HG03442 (cell line): Measurements from ENCODE around the gene CSMD2.

Source experiments
- ATAC-seq: cut with Tn5 transposase; IDR thresholded peaks from one replicate; pipeline ENCODE4 v1.9.1; 2021; ENCODE audit warnings: mild to moderate bottlenecking, moderate library complexity; ENCODE audit not compliant: unreplicated experiment

CSMD2 gene

DNA sequence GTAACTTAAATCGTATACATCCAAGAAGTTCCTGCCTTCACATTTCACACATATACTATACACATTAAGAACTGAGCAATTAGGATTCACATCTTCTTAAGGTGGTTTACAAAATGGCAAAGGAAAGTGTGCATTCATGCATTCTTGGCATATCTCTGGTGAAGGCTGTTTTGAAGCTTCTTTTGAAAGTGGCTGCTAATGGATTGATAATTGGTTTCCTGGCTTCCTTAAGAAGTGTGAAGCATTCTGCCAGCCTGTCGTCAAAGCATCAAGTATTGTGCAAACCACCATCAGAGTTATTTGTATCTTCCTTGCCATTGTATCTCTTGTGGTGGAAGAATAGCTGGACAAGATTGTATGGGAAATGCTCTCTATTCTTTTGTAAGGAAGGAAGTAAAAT is 396.2 kb downstream of the CSMD2 start:
- no peak for ATAC-seq

- ATAC-seq: no peak
Measured at GRCh38 chr1:33768106-33768505, 396.9 kb downstream of the CSMD2 start.

- ATAC-seq: no peak
Measured at GRCh38 chr1:33764149-33764548, 400.9 kb downstream of the CSMD2 start.

GRCh38 chr1:33763406-33763805 is 401.6 kb downstream of the CSMD2 start:
- no peak for ATAC-seq

GRCh38 chr1:33762962-33763361 is 402.1 kb downstream of the CSMD2 start:
- ATAC-seq: no peak

- no peak for ATAC-seq
Measured at GRCh38 chr1:33762109-33762830, 402.8 kb downstream of the CSMD2 start.

DNA sequence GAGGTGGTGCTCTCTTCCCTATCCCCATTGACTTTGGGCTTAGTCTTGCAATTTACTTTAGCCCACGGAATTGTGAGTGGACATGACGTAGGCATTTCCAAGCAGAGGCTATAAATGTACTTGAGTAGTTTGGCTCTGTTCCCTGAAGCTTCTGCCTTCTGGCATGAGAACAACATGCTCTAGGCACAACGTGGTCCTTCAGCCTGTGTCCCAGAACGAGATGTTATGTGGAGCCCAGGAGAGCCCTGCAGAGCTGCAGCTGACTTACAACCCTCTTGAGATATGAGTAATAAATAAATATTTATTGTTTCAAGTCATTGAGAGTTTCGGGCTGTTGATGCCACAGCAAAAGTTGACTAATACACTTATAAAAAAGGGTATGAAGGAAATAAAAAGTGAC is 406.3 kb downstream of the CSMD2 start:
- ATAC-seq: no peak

DNA sequence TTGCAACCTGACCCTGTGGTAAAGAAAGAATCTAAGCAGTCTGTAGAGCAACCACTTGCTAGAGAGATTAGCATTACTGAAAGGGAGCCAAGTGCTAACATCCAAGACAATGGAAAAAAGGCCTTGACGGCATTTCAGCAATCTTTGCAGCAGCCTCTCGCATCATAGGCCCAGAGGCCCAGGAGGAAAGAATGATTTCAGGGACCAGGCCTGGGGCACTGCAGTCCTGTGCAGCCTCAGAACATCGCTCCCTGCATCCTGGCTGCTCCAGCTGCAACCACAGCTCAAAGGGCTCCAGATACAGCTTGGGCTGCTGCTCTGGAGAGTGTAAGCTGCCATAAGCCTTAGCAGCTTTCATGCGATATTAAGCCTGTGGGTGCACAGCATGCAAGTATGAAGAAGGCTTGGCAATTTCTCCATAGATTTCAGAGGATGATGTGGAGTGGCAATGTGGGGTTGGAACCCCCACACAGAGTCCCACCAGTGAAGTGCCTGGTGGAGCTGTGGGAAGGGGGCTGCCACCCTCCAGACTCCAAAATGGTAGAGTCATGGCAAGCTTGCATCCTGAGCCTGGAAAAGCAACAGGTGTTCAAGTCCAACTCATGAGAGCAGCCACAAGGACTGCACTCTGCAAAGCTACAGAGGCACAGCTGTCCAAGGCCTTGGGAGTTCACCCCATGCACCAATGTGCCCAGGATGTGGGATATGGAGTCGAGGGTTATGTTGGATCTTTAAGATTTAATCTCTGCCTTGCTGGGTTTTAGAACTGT is 411.8 kb downstream of the CSMD2 start:
- ATAC-seq: no peak

- no peak for ATAC-seq
Measured at GRCh38 chr1:33745942-33746341, 419.1 kb downstream of the CSMD2 start.

DNA sequence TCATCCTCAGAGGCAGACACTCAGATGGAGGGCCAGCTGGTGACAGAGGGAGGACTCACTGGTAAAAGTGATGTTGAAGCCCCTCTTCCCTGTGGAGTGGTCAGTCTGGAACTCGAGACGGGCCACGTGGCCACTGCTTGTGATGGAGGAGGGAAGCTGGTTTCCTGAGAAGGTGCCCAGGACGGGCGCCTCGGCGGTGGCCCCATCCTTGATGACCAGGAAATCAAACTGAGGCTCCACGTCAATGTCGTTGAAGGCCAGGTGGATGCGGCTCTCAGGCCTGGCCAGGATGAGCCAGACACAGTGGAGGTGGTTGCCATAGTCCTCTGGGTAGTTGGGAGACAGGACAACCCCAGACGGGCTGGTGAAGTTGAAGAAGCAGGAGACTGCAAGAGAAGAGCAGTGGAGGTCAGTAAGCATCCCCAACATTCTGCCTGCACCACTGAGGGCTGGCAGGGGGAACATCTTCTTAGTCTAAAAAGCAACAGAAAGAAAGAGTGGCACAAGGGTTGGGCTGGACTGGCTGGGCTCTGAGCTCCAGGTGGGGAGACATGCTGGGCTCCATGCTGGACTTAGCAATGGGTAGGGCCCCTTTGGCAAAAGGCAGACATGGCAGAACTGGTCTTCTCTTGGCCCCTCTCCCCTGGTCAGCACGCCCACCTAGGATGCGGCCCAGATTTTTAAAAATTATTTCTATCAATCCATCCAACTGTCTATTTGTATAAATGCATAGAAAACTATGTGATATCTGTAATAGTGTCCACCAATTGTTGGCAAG is 421.6 kb downstream of the CSMD2 start:
- no peak for ATAC-seq

- ATAC-seq: no peak
Measured at GRCh38 chr1:33742663-33743062, 422.4 kb downstream of the CSMD2 start.

GRCh38 chr1:33741749-33742148 is 423.3 kb downstream of the CSMD2 start:
- ATAC-seq: no peak

GRCh38 chr1:33740040-33740744 is 424.8 kb downstream of the CSMD2 start:
- no peak for ATAC-seq

DNA sequence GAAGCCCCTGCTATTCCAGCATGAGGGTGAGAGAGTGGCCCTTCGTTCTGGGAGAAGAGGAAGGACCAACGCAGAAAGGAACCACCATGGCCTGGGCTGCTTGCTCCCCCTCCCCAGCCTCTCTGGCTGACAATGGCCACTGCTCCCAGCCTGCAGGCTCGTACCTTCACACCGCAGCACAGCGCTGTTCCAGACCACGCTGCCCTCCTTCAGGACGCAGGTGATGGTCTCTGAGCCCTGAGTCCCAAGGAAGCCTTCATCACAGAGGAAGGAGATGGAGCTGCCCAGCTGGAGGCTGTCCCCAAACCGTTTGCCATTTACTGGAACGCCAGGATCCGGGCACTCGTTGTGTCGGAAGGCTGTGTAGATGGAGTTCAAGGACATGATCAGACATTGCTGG is 426.1 kb downstream of the CSMD2 start:
- no peak for ATAC-seq

DNA sequence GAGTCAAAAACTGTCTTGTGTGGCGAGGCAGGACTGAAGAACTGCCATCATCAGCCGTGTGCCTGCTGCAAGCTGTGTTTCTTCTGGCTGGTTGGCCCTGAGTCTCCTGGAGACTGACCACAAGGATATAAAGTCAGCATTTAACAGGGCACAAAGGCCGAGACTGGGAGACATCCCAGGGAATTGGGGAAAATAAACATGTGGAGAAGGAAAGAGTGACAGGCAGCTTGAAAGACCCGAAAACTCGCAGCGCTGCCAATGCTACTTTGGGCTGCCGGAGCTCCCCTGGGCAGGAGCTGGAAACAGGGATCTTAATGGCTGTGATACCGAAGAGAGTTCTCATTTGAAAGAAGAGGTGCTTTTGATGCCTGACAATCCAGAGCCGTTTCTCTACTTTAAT is 426.5 kb downstream of the CSMD2 start:
- ATAC-seq: no peak

GRCh38 chr1:33736496-33736895 is 428.5 kb downstream of the CSMD2 start:
- no peak for ATAC-seq

- no peak for ATAC-seq
Measured at GRCh38 chr1:33735624-33736023, 429.4 kb downstream of the CSMD2 start.

DNA sequence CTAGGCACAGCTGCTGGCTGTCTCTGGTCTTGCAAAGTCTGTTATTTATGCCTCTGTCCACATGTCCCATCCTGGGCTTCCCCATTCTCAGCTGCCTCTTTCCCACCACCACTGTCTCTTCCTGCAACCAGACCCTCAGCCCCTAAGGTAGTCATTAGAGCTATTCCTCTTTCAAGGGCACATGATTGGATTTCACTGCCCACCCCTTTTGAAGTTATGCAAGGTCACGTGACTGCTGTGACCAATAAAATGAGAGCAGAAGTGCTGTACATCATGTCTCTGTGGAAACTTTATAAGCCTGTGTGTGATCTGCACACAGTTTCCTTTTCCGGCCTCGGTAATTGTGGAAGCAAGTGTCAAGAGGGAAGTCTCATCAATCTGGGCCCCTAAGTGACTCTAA is 437.7 kb downstream of the CSMD2 start:
- no peak for ATAC-seq

DNA sequence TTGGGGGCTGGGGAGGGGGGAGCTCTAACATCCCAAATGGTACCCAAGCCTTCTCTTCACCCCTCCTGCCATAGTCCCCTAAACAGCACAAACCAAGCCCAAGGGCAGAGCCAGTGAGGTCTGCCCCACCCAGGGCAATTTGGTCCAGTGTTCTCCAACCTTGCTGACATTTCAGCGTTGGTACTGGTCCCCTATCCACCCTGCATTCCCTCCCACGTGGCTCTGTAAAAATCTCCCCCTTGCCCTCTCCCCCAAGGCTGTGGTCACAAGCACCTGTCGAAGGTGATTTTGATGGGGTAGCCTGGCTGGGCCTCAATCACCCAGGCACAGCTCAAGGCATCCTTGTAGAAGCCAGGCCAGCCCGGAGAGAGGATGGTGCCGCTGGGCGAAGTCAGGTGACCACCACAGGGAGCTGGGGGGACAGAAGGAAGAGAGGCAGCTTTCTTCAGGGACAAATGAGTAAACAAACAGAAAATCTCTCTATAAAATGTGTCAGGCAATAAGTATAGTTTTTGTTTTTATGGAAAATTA is 438.7 kb downstream of the CSMD2 start:
- no peak for ATAC-seq

DNA sequence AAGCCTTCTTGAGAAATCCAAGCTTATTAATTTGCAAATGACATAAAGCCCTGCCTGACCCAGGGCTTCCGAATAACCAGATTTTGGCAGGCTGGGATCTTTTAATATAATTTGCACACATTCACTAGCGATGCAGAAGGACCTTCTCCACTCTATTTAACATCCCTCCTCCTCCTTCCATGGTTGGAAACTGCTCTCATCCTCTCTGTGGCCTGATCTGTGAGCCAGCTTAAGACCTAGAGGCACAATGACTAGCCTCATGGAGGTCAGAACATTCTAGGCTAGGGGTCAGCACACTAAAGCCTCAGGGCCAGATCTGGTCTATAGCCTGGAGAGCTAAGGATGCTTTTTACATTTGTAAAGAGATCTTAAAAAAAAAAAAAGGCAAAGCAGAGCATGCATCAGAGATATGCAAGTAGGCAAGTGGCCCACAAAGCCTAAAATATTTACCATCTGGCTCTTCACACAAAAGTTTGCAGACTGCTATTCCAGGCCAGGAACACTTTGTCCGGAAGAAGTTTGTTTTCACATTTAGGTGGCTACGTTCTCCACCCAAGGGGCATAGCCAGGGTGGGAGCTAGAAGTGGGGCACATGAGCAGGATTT is 439.4 kb downstream of the CSMD2 start:
- no peak for ATAC-seq
